AG04450 (cell line): ENCODE data around the gene ARHGEF4. TPM values are rescaled to one million over a fixed set of nuclear protein-coding genes. Genes with fewer than 3 reads are reported as not detected.

Experiments used
- CTCF ChIA-PET: fragments of 300-600, 350-600 bp; formaldehyde crosslinking; extraction: SDS; loops from one replicate; lab custom pipeline; 2022; ENCODE audit warnings: antibody characterized with exemption, inconsistent platforms; lab: Charles Lee
- POLR2A ChIA-PET: fragments of 350-600 bp; formaldehyde crosslinking; extraction: SDS; loops from one replicate; lab custom pipeline; 2021; ENCODE audit warnings: antibody characterized with exemption, inconsistent platforms; lab: Yijun Ruan, JAX
- DNase-seq: peaks from one replicate; pipeline ENCODE4 v3.0.0-alpha.2; 2011; ENCODE audit warnings: low read depth, low spot score
- H3K27ac ChIP-seq: one replicate; pipeline ENCODE4 v1.5.1; 2012; ENCODE audit warnings: low read depth, low read length, control low read depth
- H3K27me3 ChIP-seq: one replicate; pipeline ENCODE4 v1.6.0; 2012; ENCODE audit warnings: low read length; ENCODE audit not compliant: control insufficient read depth, insufficient read depth
- H3K4me3 ChIP-seq: 2 replicates; pipeline ENCODE4 v1.5.1; 2011; ENCODE audit warnings: mild to moderate bottlenecking, low read depth, low read length, control low read depth
- H3K9me3 ChIP-seq: 2 replicates; pipeline ENCODE4 v1.5.1; 2012; ENCODE audit warnings: low read length; ENCODE audit not compliant: control insufficient read depth, insufficient read depth
- polyA plus RNA-seq: library from polyadenylated mRNA; depleted of rRNA; stranded (reverse); fragments of >200 nt; gene quantifications from 2 replicates; pipeline ENCODE4 v1.2.3, GENCODE V29; 2011
- TF ChIP-seq, protein P1 (sequence below): IDR thresholded peaks from 2 replicates; pipeline ENCODE4 v1.5.1; 2011; ENCODE audit warnings: low read depth, low read length, control low read depth, inconsistent platforms

ARHGEF4 gene
- polyA plus RNA-seq, 1 experiment = 0.95 TPM

DNA sequence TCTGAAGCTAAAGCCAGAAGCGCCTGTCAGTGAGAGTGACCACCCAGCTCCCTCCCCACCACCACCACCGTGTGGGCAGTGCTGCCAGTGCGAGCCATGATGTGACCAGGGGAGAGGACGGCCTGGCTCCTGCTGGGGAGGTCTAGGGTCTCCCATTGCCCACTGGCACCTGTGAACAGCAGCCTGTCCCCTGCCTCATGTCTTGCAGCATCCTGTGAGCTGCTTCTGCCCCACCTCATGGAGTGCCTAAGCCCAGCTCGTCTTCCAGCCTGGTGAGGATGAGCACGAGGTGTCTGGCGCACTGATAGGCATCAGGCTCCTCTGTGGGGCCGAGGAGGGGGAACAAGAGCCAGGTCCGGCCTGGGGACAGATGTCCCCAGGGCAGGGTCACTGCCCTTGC is 195.2 kb downstream of the ARHGEF4 start:
- TF ChIP-seq, protein P1, sequence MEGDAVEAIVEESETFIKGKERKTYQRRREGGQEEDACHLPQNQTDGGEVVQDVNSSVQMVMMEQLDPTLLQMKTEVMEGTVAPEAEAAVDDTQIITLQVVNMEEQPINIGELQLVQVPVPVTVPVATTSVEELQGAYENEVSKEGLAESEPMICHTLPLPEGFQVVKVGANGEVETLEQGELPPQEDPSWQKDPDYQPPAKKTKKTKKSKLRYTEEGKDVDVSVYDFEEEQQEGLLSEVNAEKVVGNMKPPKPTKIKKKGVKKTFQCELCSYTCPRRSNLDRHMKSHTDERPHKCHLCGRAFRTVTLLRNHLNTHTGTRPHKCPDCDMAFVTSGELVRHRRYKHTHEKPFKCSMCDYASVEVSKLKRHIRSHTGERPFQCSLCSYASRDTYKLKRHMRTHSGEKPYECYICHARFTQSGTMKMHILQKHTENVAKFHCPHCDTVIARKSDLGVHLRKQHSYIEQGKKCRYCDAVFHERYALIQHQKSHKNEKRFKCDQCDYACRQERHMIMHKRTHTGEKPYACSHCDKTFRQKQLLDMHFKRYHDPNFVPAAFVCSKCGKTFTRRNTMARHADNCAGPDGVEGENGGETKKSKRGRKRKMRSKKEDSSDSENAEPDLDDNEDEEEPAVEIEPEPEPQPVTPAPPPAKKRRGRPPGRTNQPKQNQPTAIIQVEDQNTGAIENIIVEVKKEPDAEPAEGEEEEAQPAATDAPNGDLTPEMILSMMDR = no peak
- no peak overlapping the region for H3K4me3 ChIP-seq
- H3K9me3 ChIP-seq = peaks cover 7% of the 10 kb centered on the region
- ChIA-PET POLR2A (no interaction called here), CTCF (no interaction called here)
- no peak for DNase-seq
- no peak overlapping the region for H3K27ac ChIP-seq
- peaks cover 31% of the 10 kb centered on the region for H3K27me3 ChIP-seq

DNA sequence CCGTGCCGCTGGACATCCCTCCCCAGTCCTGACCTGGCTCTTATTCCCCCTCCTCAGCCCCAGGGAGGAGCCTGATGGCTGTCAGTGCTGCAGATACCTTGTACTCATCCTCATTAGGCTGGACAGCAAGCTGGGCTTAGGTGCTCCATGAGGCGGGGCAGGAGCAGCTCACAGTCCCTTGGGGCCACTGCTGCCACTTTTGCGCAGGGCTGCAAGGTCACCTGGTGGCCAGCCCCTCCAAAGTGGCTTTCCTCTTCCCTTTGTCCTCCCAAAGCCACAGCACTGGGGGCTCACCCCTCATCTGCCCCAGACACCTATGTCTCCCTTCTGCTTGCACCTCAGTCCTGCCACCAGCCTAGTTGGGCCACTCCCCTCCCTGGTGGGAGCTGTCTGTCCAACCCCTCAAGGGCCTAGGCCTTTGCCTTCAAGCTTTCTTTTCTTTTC is 195.7 kb downstream of the ARHGEF4 start:
- H3K27me3 ChIP-seq = peaks cover 36% of the 10 kb centered on the region
- ChIA-PET POLR2A (no interaction called here), CTCF (no interaction called here)
- peaks cover 7% of the 10 kb centered on the region for H3K9me3 ChIP-seq
- no peak overlapping the region for H3K27ac ChIP-seq
- H3K4me3 ChIP-seq = no peak overlapping the region
- TF ChIP-seq, protein P1 = no peak
- no peak for DNase-seq

DNA sequence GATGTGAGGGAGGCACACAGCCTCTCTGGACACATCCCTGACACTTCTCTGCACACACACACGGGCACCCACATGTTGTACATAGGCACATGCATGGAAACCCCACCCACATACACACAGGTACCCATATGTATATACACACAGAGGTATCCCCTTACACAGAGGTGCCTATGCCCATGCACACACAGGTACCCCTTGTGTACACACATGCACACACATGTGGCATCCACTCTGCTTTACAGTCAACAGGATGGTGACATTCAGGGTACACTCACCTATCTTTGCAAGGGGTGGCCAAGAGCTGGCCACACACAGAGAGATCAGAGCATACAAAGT is 197.0 kb downstream of the ARHGEF4 start:
- POLR2A ChIA-PET = no interaction called here
- Histone ChIP-seq H3K27ac (no peak overlapping the region), H3K4me3 (no peak overlapping the region), H3K27me3 (peaks cover 44% of the 10 kb centered on the region), H3K9me3 (no peaks in the 10 kb centered on the region; the same call in 1 of the 2 replicates)
- no peak for DNase-seq
- CTCF ChIA-PET = no interaction called here
- TF ChIP-seq, protein P1 = no peak

DNA sequence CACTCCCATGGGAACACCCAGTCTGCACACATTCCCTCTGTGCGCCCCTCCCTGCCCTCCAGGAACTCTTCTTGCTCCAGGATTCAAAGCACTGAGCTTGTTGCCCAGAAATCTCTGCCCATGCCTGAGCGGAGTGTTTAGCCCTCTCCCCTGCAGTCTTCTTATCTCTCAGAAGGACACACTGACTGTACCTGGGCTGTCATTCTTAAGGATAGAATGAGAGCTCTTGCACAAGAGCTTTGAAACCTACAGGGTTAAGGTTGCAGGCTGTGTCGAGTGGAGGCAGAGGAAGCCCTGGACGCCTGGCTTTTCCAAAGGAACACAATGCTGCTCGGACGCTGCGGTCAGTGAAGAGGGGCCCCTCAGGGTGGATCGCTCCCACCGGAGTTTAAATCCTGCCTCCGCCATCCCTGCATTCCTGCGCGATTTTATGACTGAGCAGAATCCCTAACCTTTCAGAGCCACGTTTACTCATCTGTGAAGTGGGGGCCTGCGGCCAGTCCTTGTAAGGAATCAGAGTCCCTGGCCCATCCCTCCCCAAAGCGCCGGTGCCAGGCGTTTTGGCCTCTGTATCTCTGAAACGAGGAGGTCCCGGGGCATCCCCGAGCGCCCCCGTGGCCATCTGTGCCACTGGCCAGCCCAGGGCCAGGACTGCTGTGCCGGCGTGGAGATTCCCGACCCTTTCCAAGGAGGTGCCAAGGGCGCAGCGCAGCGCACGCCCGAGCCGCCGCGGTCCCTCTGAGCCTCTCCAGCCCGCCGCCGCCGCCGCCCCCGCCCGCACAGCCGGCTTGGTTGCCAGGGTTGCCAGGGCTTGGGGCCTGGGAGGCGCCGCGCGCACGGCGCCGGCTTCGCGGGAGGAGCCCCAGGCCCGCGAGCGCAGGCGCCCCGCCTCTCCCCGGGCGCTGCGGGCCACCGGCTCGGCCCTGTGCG is 197.7 kb downstream of the ARHGEF4 start:
- H3K27me3 ChIP-seq = peaks cover 48% of the 10 kb centered on the region
- H3K4me3 ChIP-seq = peak overlapping the region; percentile 25; the same call in 1 of the 2 replicates
- POLR2A ChIA-PET = no interaction called here
- no peak overlapping the region for H3K27ac ChIP-seq
- no peaks in the 10 kb centered on the region; the same call in 1 of the 2 replicates for H3K9me3 ChIP-seq
- no peak for DNase-seq
- TF ChIP-seq, protein P1 = no peak
- CTCF ChIA-PET = no interaction called here

DNA sequence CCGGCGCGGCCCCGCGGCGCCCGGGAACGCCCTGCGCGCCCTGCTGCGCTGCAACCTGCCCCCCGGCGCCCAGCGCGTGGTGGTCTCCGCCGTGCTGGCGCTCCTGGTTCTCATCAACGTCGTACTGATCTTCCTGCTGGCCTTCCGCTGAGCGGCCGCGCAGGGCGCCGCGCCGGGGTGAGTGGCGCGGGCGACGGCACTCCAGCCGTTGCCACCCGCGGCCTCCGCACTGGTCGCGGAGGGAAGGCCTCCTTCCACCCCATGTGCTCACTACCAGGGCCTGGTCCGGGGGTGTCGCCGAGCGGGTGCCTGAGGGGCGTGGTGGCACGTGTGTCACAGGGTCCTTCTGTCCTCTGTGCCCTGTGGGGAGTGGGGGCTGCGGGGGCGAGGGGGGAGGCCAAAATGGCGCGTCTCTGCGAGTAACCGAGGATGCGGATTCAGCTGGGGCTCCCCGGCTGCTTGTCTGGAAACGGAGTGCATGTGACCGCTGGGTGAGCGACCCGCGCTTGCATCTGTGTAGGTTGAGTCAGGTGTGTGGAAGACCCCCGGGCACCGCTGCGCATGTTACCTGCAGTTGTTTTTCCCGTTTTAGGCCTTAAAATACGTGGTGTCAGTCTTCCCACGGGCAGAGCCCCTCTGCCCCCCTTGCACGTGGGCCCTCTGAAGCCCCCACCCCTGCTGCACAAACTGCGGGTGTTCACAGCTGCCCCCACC is 198.6 kb downstream of the ARHGEF4 start:
- H3K4me3 ChIP-seq = peak overlapping the region; percentile 42
- TF ChIP-seq, protein P1 = no peak
- H3K27me3 ChIP-seq = peaks cover 53% of the 10 kb centered on the region
- H3K9me3 ChIP-seq = no peaks in the 10 kb centered on the region; the same call in 1 of the 2 replicates
- ChIA-PET CTCF (no interaction called here), POLR2A (no interaction called here)
- no peak overlapping the region for H3K27ac ChIP-seq
- no peak for DNase-seq
